ENCODE data around the gene STX1B. TPM values are rescaled to one million over a fixed set of nuclear protein-coding genes. Genes with fewer than 3 reads are reported as not detected.
A peak's percentile ranks its signal among the peaks of the same experiment; 100 is the strongest.

The STX1B gene
- total RNA-seq, 2 experiments from 2014 or later, result 1.1 to 1.8 TPM

DNA sequence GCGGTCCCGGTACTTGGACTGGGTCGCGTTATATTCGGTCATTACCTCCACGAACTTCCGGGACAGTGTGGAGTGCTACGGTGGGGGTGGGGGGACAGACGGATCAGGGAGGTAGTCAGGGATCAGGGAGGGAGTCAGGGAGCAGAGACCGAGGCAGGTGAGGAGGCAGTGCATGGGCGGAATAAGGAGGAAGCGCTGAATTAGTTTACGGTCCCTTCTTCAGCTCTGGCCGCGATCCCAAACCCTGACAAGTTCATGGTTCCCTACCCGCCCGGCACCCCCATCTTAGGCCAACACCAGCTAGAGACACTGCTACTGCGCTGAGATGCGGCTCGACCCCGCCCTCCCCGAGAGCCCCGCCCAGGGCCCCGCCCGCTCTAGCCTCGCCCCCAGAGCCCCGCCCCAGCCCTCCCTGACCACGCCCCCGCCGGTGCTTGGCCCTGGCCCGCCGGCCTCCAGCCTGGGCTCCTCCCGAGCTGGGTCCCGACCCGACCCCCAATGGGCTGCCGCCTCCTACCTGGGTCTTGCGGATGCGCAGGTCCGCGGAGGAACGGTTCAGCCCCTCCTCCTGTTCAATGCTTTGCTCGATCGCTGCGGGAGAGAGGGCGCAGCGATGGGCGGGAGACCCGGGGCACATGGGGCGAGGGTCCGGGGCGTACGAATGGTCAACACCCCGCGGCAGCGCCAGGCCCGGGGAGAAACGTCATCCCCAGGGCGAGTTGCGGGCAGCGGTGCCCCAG lies 13.3 kb downstream of the STX1B start:
- DNase-seq, result peak; percentile 89
- H3K27ac Mint-ChIP-seq, result peak overlapping the region; percentile 39
- intact Hi-C loops (cut with micrococcal nuclease), result no loop called here
- H3K9me3 Mint-ChIP-seq, result no peaks in the 10 kb centered on the region
- H3K27me3 Mint-ChIP-seq, result no peaks in the 10 kb centered on the region
- POLR2A ChIA-PET, result interaction anchor here (1.0 to 1.4 kb wide), 3 partner anchors 12 to 77 kb away, joined by 3 to 5 read pairs (median 5); partner anchors contain the start of genes ZNF646 and ZNF668
- CTCF ChIA-PET, result interaction anchor here (0.7 to 1.3 kb wide), 4 partner anchors 9 to 153 kb away, joined by 3 to 6 read pairs (median 4); partner anchors contain the start of gene HSD3B7
- peaks cover 13% of the 10 kb centered on the region for H3K4me1 Mint-ChIP-seq (ENCODE audit: low read depth)
- TF ChIP-seq, protein P1, sequence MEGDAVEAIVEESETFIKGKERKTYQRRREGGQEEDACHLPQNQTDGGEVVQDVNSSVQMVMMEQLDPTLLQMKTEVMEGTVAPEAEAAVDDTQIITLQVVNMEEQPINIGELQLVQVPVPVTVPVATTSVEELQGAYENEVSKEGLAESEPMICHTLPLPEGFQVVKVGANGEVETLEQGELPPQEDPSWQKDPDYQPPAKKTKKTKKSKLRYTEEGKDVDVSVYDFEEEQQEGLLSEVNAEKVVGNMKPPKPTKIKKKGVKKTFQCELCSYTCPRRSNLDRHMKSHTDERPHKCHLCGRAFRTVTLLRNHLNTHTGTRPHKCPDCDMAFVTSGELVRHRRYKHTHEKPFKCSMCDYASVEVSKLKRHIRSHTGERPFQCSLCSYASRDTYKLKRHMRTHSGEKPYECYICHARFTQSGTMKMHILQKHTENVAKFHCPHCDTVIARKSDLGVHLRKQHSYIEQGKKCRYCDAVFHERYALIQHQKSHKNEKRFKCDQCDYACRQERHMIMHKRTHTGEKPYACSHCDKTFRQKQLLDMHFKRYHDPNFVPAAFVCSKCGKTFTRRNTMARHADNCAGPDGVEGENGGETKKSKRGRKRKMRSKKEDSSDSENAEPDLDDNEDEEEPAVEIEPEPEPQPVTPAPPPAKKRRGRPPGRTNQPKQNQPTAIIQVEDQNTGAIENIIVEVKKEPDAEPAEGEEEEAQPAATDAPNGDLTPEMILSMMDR (IDR thresholded peaks at IDR 0.05), result no peak
- H3K4me3 Mint-ChIP-seq, result peak overlapping the region; percentile 78
- ATAC-seq, result peak; percentile 98
- no peaks in the 10 kb centered on the region for H3K36me3 Mint-ChIP-seq (ENCODE audit: low read depth)

DNA sequence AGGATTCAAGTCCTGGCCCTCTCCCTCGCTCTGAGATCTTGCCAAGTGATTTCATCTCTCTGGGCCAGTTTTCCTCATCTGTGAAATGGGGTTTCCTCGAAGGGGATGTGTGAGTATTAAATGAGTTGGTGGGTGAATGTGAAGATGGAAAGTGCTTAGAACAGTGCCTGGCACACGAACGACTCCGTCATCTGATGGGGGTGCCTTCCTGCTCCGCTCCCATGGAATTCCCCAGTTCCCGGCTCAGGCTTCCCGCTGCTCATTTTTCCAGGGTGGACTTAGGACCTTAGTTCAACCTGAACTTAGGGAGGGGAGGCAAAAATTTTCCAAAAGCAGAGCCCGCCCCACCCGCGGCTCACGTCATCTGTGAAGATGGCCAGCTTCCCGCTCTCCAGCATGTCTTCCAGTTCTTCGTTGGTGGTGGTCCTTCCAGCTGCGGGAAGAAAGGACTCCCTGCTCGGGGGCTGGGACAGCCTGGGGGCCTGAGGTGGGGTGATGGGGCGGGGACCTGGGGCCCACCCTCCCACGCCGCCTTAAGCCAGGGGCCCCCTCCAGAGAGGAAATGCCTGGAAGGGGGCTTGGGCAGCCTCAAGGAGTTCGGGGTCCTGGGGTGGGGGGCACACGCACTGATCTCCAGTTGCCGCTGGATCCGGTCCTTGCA lies 14.0 kb downstream of the STX1B start:
- no peak for ATAC-seq
- intact Hi-C loops (cut with micrococcal nuclease), result no loop called here

DNA sequence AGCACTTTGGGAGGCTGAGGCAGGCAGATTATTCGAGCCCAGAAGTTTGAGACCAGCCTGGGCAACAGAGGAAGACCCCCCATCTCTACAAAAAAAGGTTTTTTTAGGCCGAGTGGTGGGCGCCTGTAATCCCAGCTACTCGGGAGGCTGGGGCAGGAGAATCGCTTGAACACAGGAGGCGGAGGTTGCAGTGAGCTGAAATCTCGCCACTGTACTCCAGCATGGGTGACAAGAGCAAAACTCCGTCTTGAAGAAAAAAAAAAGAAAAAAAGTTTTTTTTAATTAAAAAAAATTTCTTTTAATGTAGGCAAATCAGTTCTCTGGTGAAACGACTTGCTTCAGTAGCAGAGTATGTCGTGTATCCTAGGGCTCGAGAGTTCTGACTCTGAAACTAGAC lies 14.5 kb downstream of the STX1B start:
- Mint-ChIP-seq H3K36me3 (ENCODE audit: low read depth) (no peaks in the 10 kb centered on the region), H3K27me3 (no peaks in the 10 kb centered on the region), H3K9me3 (no peaks in the 10 kb centered on the region), H3K27ac (no peak overlapping the region), H3K4me3 (peak overlapping the region; percentile 78), H3K4me1 (ENCODE audit: low read depth) (peaks cover 13% of the 10 kb centered on the region)
- ChIA-PET POLR2A (interaction anchor here (1.0 to 1.2 kb wide), 2 partner anchors 13 to 24 kb away, joined by 3 to 5 read pairs; no protein-coding TSS in a partner anchor), CTCF (interaction anchor here (1.3 kb wide), 1 partner anchor 11 kb away, joined by 5 read pairs; the partner anchor contains the start of gene HSD3B7)
- TF ChIP-seq, protein P1 (IDR thresholded peaks at IDR 0.05), result no peak
- intact Hi-C loops (cut with micrococcal nuclease), result no loop called here
- no peak for ATAC-seq
- no peak for DNase-seq

More for the DNA sequence above, 14.0 kb downstream of the STX1B start:
- CTCF ChIA-PET, result interaction anchor here (1.0 to 1.3 kb wide), 4 partner anchors 12 to 152 kb away, joined by 4 to 6 read pairs (median 4); partner anchors contain the start of gene HSD3B7
- Mint-ChIP-seq H3K4me1 (ENCODE audit: low read depth) (peaks cover 13% of the 10 kb centered on the region), H3K36me3 (ENCODE audit: low read depth) (no peaks in the 10 kb centered on the region), H3K27me3 (no peaks in the 10 kb centered on the region), H3K4me3 (peak overlapping the region; percentile 78), H3K27ac (peak overlapping the region; percentile 39), H3K9me3 (no peaks in the 10 kb centered on the region)
- POLR2A ChIA-PET, result interaction anchor here (1.0 to 1.4 kb wide), 3 partner anchors 12 to 78 kb away, joined by 3 to 5 read pairs (median 5); partner anchors contain the start of genes ZNF646 and ZNF668
- TF ChIP-seq, protein P1 (IDR thresholded peaks at IDR 0.05), result no peak
- no peak for DNase-seq

DNA sequence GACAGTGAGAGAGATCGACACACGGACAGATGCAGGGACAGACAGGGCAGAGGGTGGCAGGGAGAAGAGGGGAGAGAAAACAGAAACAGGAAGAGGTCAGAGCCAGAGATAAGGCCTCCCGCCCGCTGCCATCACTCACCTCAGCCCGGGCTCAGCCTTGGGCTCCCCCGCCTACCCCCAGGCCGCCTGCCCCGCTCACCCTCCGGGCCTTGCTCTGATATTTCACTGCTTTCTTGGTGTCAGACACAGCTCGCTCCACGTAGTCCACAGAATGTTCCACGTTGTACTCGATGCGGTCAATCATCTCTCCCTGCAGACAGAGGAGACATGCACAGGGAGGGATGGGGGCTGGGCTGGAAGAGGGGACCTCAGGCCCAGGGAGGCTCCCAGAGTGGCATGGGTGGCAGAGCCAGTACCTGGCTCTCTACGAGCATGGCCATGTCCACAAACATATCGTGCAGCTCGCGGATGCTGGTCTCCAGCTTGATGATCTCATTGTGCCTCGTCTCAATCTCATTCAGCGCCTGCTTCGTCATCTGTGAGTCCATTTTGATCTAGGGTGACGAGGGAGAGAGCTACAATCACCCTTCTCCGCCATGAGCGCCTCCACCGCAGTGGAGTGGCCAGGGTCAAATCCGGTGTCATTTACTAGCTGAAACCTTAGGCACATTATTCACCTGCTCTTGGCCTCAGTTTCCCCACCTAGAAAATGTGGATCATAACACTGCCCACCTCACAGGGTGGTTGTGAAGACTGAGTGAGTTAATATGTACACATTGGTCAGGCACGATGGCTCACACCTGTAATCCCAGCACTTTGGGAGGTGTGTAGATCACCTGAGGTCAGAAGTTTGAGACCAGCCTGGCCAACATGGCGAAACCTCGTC lies 17.3 kb downstream of the STX1B start:
- TF ChIP-seq, protein P1 (IDR thresholded peaks at IDR 0.05), result no peak
- Mint-ChIP-seq H3K27ac (no peak overlapping the region), H3K4me3 (no peak overlapping the region), H3K36me3 (ENCODE audit: low read depth) (no peaks in the 10 kb centered on the region), H3K27me3 (no peaks in the 10 kb centered on the region), H3K9me3 (no peaks in the 10 kb centered on the region), H3K4me1 (ENCODE audit: low read depth) (peaks cover 13% of the 10 kb centered on the region)
- CTCF ChIA-PET, result interaction anchor here (1.6 to 2.3 kb wide), 2 partner anchors 8 to 10 kb away, joined by 9 to 16 read pairs; partner anchors contain the start of gene HSD3B7
- DNase-seq (no peak), ATAC-seq (no peak)
- intact Hi-C loops (cut with micrococcal nuclease), result no loop called here
- POLR2A ChIA-PET, result interaction anchor here (0.7 kb wide), 1 partner anchor 70 kb away, joined by 3 read pairs; no protein-coding TSS in a partner anchor

Data from activated CD8-positive, alpha-beta T cell treated with anti-CD3 and anti-CD28 coated beads for 36 hours (primary cell).